ENCODE measurements around the gene LINGO4. TPM values are rescaled to one million over a fixed set of nuclear protein-coding genes. Genes with fewer than 3 reads are reported as not detected.

LINGO4 gene
- total RNA-seq, 1 donor from 2014 or later: 0.13 TPM

GRCh38 chr1:151820940-151821339 is 15.7 kb upstream of the LINGO4 start:
- peaks cover 3% of the 10 kb centered on the region for H3K36me3 Mint-ChIP-seq (ENCODE audit: low read depth, unreplicated experiment)
- no peak overlapping the region for H3K27ac Mint-ChIP-seq (ENCODE audit: unreplicated experiment)
- H3K4me1 Mint-ChIP-seq (ENCODE audit: unreplicated experiment): peaks cover 41% of the 10 kb centered on the region
- no peak for DNase-seq (ENCODE audit: low spot score)
- H3K9me3 Mint-ChIP-seq (ENCODE audit: unreplicated experiment): no peaks in the 10 kb centered on the region
- no peak for TF ChIP-seq CTCF (IDR thresholded peaks at IDR 0.05; ENCODE audit: unreplicated experiment)
- H3K4me3 Mint-ChIP-seq (ENCODE audit: unreplicated experiment): no peak overlapping the region
- peaks cover 11% of the 10 kb centered on the region for H3K27me3 Mint-ChIP-seq (ENCODE audit: unreplicated experiment)

GRCh38 chr1:151819976-151820623 is 14.9 kb upstream of the LINGO4 start:
- Mint-ChIP-seq H3K27me3 (ENCODE audit: unreplicated experiment) (peaks cover 8% of the 10 kb centered on the region), H3K9me3 (ENCODE audit: unreplicated experiment) (no peaks in the 10 kb centered on the region), H3K4me1 (ENCODE audit: unreplicated experiment) (peaks cover 35% of the 10 kb centered on the region), H3K36me3 (ENCODE audit: low read depth, unreplicated experiment) (peaks cover 3% of the 10 kb centered on the region), H3K27ac (ENCODE audit: unreplicated experiment) (no peak overlapping the region), H3K4me3 (ENCODE audit: unreplicated experiment) (no peak overlapping the region)
- no peak for TF ChIP-seq CTCF (IDR thresholded peaks at IDR 0.05; ENCODE audit: unreplicated experiment)
- DNase-seq (ENCODE audit: low spot score): no peak

GRCh38 chr1:151819227-151819835 is 14.1 kb upstream of the LINGO4 start:
- H3K4me3 Mint-ChIP-seq (ENCODE audit: unreplicated experiment): no peak overlapping the region
- no peak for TF ChIP-seq CTCF (IDR thresholded peaks at IDR 0.05; ENCODE audit: unreplicated experiment)
- H3K9me3 Mint-ChIP-seq (ENCODE audit: unreplicated experiment): no peaks in the 10 kb centered on the region
- H3K27me3 Mint-ChIP-seq (ENCODE audit: unreplicated experiment): peaks cover 9% of the 10 kb centered on the region
- H3K27ac Mint-ChIP-seq (ENCODE audit: unreplicated experiment): no peak overlapping the region
- H3K4me1 Mint-ChIP-seq (ENCODE audit: unreplicated experiment): peaks cover 28% of the 10 kb centered on the region
- no peak for DNase-seq (ENCODE audit: low spot score)
- peaks cover 3% of the 10 kb centered on the region for H3K36me3 Mint-ChIP-seq (ENCODE audit: low read depth, unreplicated experiment)

GRCh38 chr1:151817353-151817730 is 12.1 kb upstream of the LINGO4 start:
- H3K27me3 Mint-ChIP-seq (ENCODE audit: unreplicated experiment): peaks cover 5% of the 10 kb centered on the region
- H3K4me1 Mint-ChIP-seq (ENCODE audit: unreplicated experiment): peaks cover 21% of the 10 kb centered on the region
- no peak overlapping the region for H3K27ac Mint-ChIP-seq (ENCODE audit: unreplicated experiment)
- H3K4me3 Mint-ChIP-seq (ENCODE audit: unreplicated experiment): no peak overlapping the region
- no peak for DNase-seq (ENCODE audit: low spot score)
- TF ChIP-seq CTCF (IDR thresholded peaks at IDR 0.05; ENCODE audit: unreplicated experiment): no peak
- no peaks in the 10 kb centered on the region for H3K36me3 Mint-ChIP-seq (ENCODE audit: low read depth, unreplicated experiment)
- no peaks in the 10 kb centered on the region for H3K9me3 Mint-ChIP-seq (ENCODE audit: unreplicated experiment)
